SK-N-SH treated with all-trans-retinoic acid at 6 μM for 48 hours (cell line): Measurements from ENCODE around the gene TNFRSF1A.

ENCODE experiments used
- ARNTL ChIP-seq: fragments of 450-650 bp; formaldehyde crosslinking; IDR thresholded peaks from 2 replicates; pipeline ENCODE4 v1.5.0; 2020; ENCODE audit warnings: low read depth, mild to moderate bottlenecking, moderate library complexity, borderline replicate concordance
- ISL1 ChIP-seq: fragments of 250-450 bp; sonication (Bioruptor Pico); IDR thresholded peaks from 2 replicates; pipeline ENCODE4 v2.1.2; 2022; ENCODE audit warnings: mild to moderate bottlenecking, moderate library complexity
- PATZ1 ChIP-seq: fragments of 250-450 bp; sonication (Bioruptor Pico); IDR thresholded peaks from 2 replicates; pipeline ENCODE4 v1.8.0; 2020; ENCODE audit warnings: mild to moderate bottlenecking, moderate library complexity, borderline replicate concordance
- ZC3H10 ChIP-seq: fragments of 250-450 bp; sonication (Bioruptor Pico); IDR thresholded peaks from 2 replicates; pipeline ENCODE4 v1.5.1; 2021; ENCODE audit warnings: mild to moderate bottlenecking, moderate library complexity
- ZFP30 ChIP-seq: fragments of 450-650 bp; formaldehyde crosslinking; IDR thresholded peaks from 2 replicates; pipeline ENCODE4 v1.5.0; 2022; ENCODE audit warnings: mild to moderate bottlenecking, moderate library complexity
- ZNF8 ChIP-seq: fragments of 450-650 bp; formaldehyde crosslinking; IDR thresholded peaks from 2 replicates; pipeline ENCODE4 v1.5.0; 2020; ENCODE audit warnings: mild to moderate bottlenecking, moderate library complexity
- TF ChIP-seq, protein P1 (sequence below): fragments of 250-450 bp; sonication (Bioruptor Pico); IDR thresholded peaks from 2 replicates; pipeline ENCODE4 v1.5.1; 2021; ENCODE audit warnings: mild to moderate bottlenecking, moderate library complexity

- TF ChIP-seq, protein P1, sequence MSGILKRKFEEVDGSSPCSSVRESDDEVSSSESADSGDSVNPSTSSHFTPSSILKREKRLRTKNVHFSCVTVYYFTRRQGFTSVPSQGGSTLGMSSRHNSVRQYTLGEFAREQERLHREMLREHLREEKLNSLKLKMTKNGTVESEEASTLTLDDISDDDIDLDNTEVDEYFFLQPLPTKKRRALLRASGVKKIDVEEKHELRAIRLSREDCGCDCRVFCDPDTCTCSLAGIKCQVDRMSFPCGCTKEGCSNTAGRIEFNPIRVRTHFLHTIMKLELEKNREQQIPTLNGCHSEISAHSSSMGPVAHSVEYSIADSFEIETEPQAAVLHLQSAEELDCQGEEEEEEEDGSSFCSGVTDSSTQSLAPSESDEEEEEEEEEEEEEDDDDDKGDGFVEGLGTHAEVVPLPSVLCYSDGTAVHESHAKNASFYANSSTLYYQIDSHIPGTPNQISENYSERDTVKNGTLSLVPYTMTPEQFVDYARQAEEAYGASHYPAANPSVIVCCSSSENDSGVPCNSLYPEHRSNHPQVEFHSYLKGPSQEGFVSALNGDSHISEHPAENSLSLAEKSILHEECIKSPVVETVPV: no peak
- TF ChIP-seq ARNTL (CRISPR knock-in tag) (no peak), ISL1 (CRISPR knock-in tag) (no peak), ZC3H10 (CRISPR knock-in tag) (no peak), PATZ1 (CRISPR knock-in tag) (no peak), ZFP30 (no peak), ZNF8 (CRISPR knock-in tag) (no peak)
These were observed 19.5 kb downstream of the TNFRSF1A start for GRCh38 chr12:6322352-6322751.
